CD4-positive, alpha-beta memory T cell (primary cell): ENCODE data around the gene GRIA4. TPM values are rescaled to one million over a fixed set of nuclear protein-coding genes. Genes with fewer than 3 reads are reported as not detected.
A peak's percentile ranks its signal among the peaks of the same experiment; 100 is the strongest.

Source experiments
- CTCF ChIA-PET: fragments of 350-600 bp; sonication (Branson Sonifier 250); formaldehyde crosslinking; loops from one replicate; lab custom pipeline; 2021; ENCODE audit warnings: inconsistent platforms; ENCODE audit not compliant: partially characterized antibody; lab: Charles Lee
- POLR2A ChIA-PET: fragments of 350-600 bp; sonication (Branson Sonifier 250); formaldehyde crosslinking; loops from one replicate; lab custom pipeline; 2021; ENCODE audit not compliant: partially characterized antibody; lab: Charles Lee
- DNase-seq, 5 donors: peaks; one replicate each; pipeline versions ENCODE4 v3.0.0 to v3.0.0-alpha.2; 2020 to 2022; ENCODE audit warnings: mixed read lengths in 1 of 5
- H3K27ac ChIP-seq: one replicate; pipeline ENCODE4 v1.7.0; 2013; ENCODE audit warnings: low read depth, low read length
- H3K27me3 ChIP-seq: 2 replicates; pipeline ENCODE4 v1.7.0; 2013; ENCODE audit warnings: mild to moderate bottlenecking, low read length, moderate library complexity; ENCODE audit not compliant: insufficient read depth
- H3K36me3 ChIP-seq: 2 replicates; pipeline ENCODE4 v1.7.0; 2013; ENCODE audit warnings: mild to moderate bottlenecking, low read length, moderate library complexity; ENCODE audit not compliant: insufficient read depth
- H3K4me1 ChIP-seq: 2 replicates; pipeline ENCODE4 v1.7.0; 2013; ENCODE audit warnings: mild to moderate bottlenecking, low read length, moderate library complexity; ENCODE audit not compliant: insufficient read depth
- H3K4me3 ChIP-seq, 2 donors: one replicate each; pipeline ENCODE4 v1.7.0; 2013; ENCODE audit warnings: low read length in 2 of 2, mild to moderate bottlenecking in 1 of 2
- H3K9me3 ChIP-seq, 2 donors: one replicate each; pipeline ENCODE4 v1.7.0; 2013; ENCODE audit warnings: low read length in 2 of 2, control low read depth in 1 of 2; ENCODE audit not compliant: control insufficient read depth in 1 of 2
- H3K27ac Mint-ChIP-seq, 7 donors: one replicate each; pipeline ENCODE4 v1.8.0; 2020 to 2021; ENCODE audit warnings: mixed read lengths in 7 of 7, mild to moderate bottlenecking in 6 of 7, inconsistent platforms in 3 of 7, moderate library complexity in 3 of 7
- H3K27me3 Mint-ChIP-seq, 2 donors: one replicate each; pipeline ENCODE4 v1.8.0; 2020 to 2021; ENCODE audit warnings: mixed read lengths in 2 of 2
- H3K36me3 Mint-ChIP-seq, 2 donors: one replicate each; pipeline ENCODE4 v1.8.0; 2020 to 2021; ENCODE audit warnings: mixed read lengths in 2 of 2, inconsistent platforms in 1 of 2, mild to moderate bottlenecking in 1 of 2
- H3K4me1 Mint-ChIP-seq, 4 donors: one replicate each; pipeline ENCODE4 v1.8.0; 2020 to 2021; ENCODE audit warnings: mixed read lengths in 4 of 4, mild to moderate bottlenecking in 1 of 4
- H3K4me3 Mint-ChIP-seq, 8 donors: one replicate each; pipeline ENCODE4 v1.8.0; 2020 to 2021; ENCODE audit warnings: mixed read lengths in 8 of 8, mild to moderate bottlenecking in 7 of 8, moderate library complexity in 6 of 8, inconsistent platforms in 3 of 8
- H3K9me3 Mint-ChIP-seq, 8 donors: one replicate each; pipeline ENCODE4 v1.8.0; 2020 to 2021; ENCODE audit warnings: mixed read lengths in 8 of 8, mild to moderate bottlenecking in 5 of 8, inconsistent platforms in 3 of 8, moderate library complexity in 1 of 8
- intact Hi-C: fragments of 100-400 bp; cut with micrococcal nuclease; formaldehyde crosslinking; loops from one replicate; pipeline ENCODE4 v1.15.1; 2023
- polyA plus RNA-seq, 2 donors: library from polyadenylated mRNA; unstranded; fragments of 300-500 nt; fragmentation: Illumina TruSeq; gene quantifications; one replicate each; pipeline ENCODE4 v1.2.3, GENCODE V29; 2021
- total RNA-seq, 2 experiments: library from RNA; stranded (reverse); gene quantifications; one replicate each; pipeline ENCODE4 v1.2.3, GENCODE V29; 2021

The GRIA4 gene
- total and polyA plus RNA-seq, 4 experiments from 2014 or later: not detected

DNA sequence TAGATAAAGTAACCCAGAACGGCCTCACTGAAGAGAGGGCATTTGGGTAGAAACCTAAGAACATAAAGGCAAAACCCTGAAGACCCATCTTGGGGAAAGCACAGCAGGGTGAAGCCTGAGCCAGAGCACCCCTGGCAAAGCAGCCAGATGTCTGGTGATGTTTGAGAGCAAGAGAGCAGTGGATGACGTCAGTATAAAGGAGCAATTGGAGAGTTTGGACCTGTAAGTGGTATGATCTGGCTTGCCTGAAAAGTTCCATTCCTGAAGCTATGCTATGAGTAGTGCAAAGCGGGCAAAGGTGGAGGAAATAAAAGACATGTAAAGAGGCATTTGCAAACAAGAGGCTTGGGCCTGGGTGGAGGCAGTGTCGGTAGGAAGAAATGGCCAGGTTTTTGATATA, 244.4 kb downstream of the GRIA4 start:
- Histone ChIP-seq H3K4me3 (no peak overlapping the region), H3K27me3 (no peaks in the 10 kb centered on the region), H3K27ac (no peak overlapping the region), H3K4me1 (no peaks in the 10 kb centered on the region), H3K36me3 (no peaks in the 10 kb centered on the region), H3K9me3 (no peaks in the 10 kb centered on the region)
- intact Hi-C loops: no loop called here
- H3K4me3 Mint-ChIP-seq: no peak overlapping the region
- ChIA-PET POLR2A (no interaction called here), CTCF (interaction anchor here (4.1 kb wide), 1 partner anchor 9 kb away, joined by 17 read pairs; no protein-coding TSS in a partner anchor)
- H3K4me1 Mint-ChIP-seq: no peaks in the 10 kb centered on the region
- no peak overlapping the region for H3K27ac Mint-ChIP-seq
- H3K9me3 Mint-ChIP-seq: no peaks in the 10 kb centered on the region
- peaks cover 4 to 6% of the 10 kb centered on the region in 2 donors for H3K27me3 Mint-ChIP-seq
- H3K36me3 Mint-ChIP-seq: no peaks in the 10 kb centered on the region
- DNase-seq: no peak

DNA sequence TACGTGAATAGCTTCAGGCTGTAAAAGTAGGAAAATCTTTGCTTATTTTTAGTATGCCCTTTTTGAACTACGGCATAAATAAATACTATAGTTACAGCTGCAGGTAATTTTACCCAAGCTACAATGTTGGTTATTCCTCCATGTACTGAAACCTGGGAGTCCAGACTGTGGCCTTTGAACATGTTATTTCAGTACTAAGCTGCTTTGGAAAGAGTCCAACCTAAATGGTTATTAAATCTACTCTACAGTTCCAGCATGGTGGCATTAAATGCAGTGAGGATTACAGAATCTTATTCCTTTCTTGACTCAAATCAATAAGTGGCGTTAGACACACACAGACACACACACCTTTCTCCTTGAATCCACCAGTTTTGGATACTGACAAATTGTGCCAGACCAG, 247.1 kb downstream of the GRIA4 start:
- Histone ChIP-seq H3K27me3 (no peaks in the 10 kb centered on the region), H3K4me3 (no peak overlapping the region), H3K4me1 (no peaks in the 10 kb centered on the region), H3K27ac (no peak overlapping the region), H3K9me3 (no peaks in the 10 kb centered on the region), H3K36me3 (no peaks in the 10 kb centered on the region)
- H3K27me3 Mint-ChIP-seq: peaks cover 6% of the 10 kb centered on the region in 2 donors
- no peak for DNase-seq
- ChIA-PET POLR2A (no interaction called here), CTCF (no interaction called here)
- no peaks in the 10 kb centered on the region for H3K4me1 Mint-ChIP-seq
- intact Hi-C loops: no loop called here
- H3K36me3 Mint-ChIP-seq: no peaks in the 10 kb centered on the region
- H3K27ac Mint-ChIP-seq: no peak overlapping the region
- H3K9me3 Mint-ChIP-seq: no peaks in the 10 kb centered on the region
- H3K4me3 Mint-ChIP-seq: no peak overlapping the region

DNA sequence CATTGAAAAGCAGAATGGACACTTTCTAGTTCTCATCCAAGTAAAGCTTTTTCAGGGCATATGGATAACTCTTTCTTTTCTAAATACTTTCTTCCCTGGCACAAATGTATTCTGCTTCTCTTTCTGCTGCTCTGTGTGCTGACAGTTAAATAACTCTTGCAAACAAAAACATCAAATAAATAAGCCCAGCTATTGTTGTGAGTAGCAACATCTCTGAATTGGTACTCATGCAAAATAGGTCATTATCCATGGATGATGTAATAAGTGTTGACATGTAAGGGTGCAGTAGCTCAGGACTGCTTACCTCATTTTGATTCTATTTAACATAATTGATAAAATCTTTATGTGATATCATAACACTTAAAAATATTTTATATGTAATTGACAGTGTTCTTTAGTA, 247.9 kb downstream of the GRIA4 start:
- H3K4me3 ChIP-seq: no peak overlapping the region
- ChIA-PET CTCF (no interaction called here), POLR2A (no interaction called here)
- no peaks in the 10 kb centered on the region for H3K9me3 ChIP-seq
- intact Hi-C loops: no loop called here
- no peaks in the 10 kb centered on the region for H3K4me1 ChIP-seq
- H3K27ac ChIP-seq: no peak overlapping the region
- H3K27me3 ChIP-seq: no peaks in the 10 kb centered on the region
- H3K4me3 Mint-ChIP-seq: no peak overlapping the region
- no peaks in the 10 kb centered on the region for H3K36me3 Mint-ChIP-seq
- no peak overlapping the region for H3K27ac Mint-ChIP-seq
- H3K4me1 Mint-ChIP-seq: no peaks in the 10 kb centered on the region
- H3K36me3 ChIP-seq: no peaks in the 10 kb centered on the region
- DNase-seq: no peak
- peaks cover 6 to 8% of the 10 kb centered on the region in 2 donors for H3K27me3 Mint-ChIP-seq
- H3K9me3 Mint-ChIP-seq: no peaks in the 10 kb centered on the region

DNA sequence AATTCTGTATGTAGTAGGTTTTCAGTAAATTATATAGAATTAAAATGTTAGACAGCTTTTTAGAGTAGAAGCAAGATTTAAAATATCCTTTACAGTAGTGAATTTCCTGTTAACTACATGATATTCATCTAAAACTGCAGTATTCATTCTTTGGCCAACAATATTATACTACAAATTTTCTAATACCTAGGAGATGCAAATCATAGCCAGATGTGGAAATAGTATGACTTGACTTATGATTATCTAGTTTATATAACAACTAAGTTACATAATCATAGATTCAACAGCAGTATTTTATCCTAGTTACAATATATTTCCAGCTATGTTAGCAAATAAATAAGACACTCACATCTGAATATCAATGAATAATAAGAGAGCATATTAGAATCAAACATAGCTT, 249.0 kb downstream of the GRIA4 start:
- Histone ChIP-seq H3K9me3 (no peaks in the 10 kb centered on the region), H3K4me3 (no peak overlapping the region), H3K27ac (no peak overlapping the region), H3K27me3 (no peaks in the 10 kb centered on the region), H3K36me3 (no peaks in the 10 kb centered on the region), H3K4me1 (no peaks in the 10 kb centered on the region)
- H3K4me1 Mint-ChIP-seq: no peaks in the 10 kb centered on the region
- H3K4me3 Mint-ChIP-seq: no peak overlapping the region
- H3K36me3 Mint-ChIP-seq: no peaks in the 10 kb centered on the region
- intact Hi-C loops: no loop called here
- no peak for DNase-seq
- POLR2A ChIA-PET: no interaction called here
- no peak overlapping the region for H3K27ac Mint-ChIP-seq
- H3K9me3 Mint-ChIP-seq: no peaks in the 10 kb centered on the region
- H3K27me3 Mint-ChIP-seq: peaks cover 6 to 8% of the 10 kb centered on the region in 2 donors
- CTCF ChIA-PET: no interaction called here

DNA sequence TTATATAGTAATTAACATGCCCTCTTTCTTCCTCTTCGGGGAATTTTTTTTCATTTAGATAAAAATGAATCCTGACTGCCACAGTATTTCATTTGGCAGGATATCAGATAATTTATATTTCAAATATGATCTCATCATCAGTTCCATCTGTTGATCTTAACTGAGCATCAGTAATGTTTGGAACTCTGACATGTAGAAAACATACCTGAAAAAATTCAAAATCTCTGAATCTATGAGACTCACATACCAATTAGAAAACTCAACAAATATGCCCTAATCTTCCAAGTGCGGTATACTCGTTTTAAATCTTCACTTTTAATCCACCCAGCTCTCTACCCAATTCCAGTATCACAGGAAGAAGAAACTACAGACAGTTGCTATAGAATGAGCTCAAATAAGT, 250.2 kb downstream of the GRIA4 start:
- Mint-ChIP-seq H3K4me1 (no peaks in the 10 kb centered on the region), H3K27me3 (peaks cover 5 to 6% of the 10 kb centered on the region in 2 donors), H3K27ac (no peak overlapping the region), H3K4me3 (no peak overlapping the region), H3K36me3 (no peaks in the 10 kb centered on the region), H3K9me3 (no peaks in the 10 kb centered on the region)
- no peak for DNase-seq
- intact Hi-C loops: loop anchor here (2.0 kb wide), 1 partner anchor 1251 kb away; no protein-coding TSS in a partner anchor
- ChIA-PET POLR2A (no interaction called here), CTCF (no interaction called here)
- no peaks in the 10 kb centered on the region for H3K27me3 ChIP-seq
- no peak overlapping the region for H3K27ac ChIP-seq
- H3K4me1 ChIP-seq: no peaks in the 10 kb centered on the region
- H3K4me3 ChIP-seq: no peak overlapping the region
- no peaks in the 10 kb centered on the region for H3K36me3 ChIP-seq
- no peaks in the 10 kb centered on the region for H3K9me3 ChIP-seq

- Histone ChIP-seq H3K36me3 (no peaks in the 10 kb centered on the region), H3K9me3 (no peaks in the 10 kb centered on the region), H3K27me3 (no peaks in the 10 kb centered on the region), H3K4me1 (no peaks in the 10 kb centered on the region), H3K27ac (no peak overlapping the region), H3K4me3 (no peak overlapping the region)
- Mint-ChIP-seq H3K27me3 (peaks cover 5 to 6% of the 10 kb centered on the region in 2 donors), H3K4me1 (no peaks in the 10 kb centered on the region), H3K9me3 (no peaks in the 10 kb centered on the region), H3K27ac (no peak overlapping the region), H3K36me3 (no peaks in the 10 kb centered on the region), H3K4me3 (no peak overlapping the region)
- ChIA-PET CTCF (interaction anchor here (2.0 kb wide), 1 partner anchor 1331 kb away, joined by 4 read pairs; no protein-coding TSS in a partner anchor), POLR2A (no interaction called here)
- DNase-seq: no peak
- intact Hi-C loops: loop anchor here (2.0 kb wide), 1 partner anchor 1252 kb away; no protein-coding TSS in a partner anchor
These were observed 251.4 kb downstream of the GRIA4 start for GRCh38 chr11:105861225-105861624.

- H3K27ac ChIP-seq: no peak overlapping the region
- H3K27me3 Mint-ChIP-seq: peaks cover 5 to 6% of the 10 kb centered on the region in 2 donors
- peak in 4 of 5 donors; percentile 3 to 33 (median 26) for DNase-seq
- no peaks in the 10 kb centered on the region for H3K36me3 Mint-ChIP-seq
- ChIA-PET CTCF (interaction anchor here (0.6 to 2.6 kb wide), 6 partner anchors 9 to 1702 kb away, joined by 3 to 17 read pairs (median 4); no protein-coding TSS in a partner anchor), POLR2A (no interaction called here)
- H3K4me1 ChIP-seq: no peaks in the 10 kb centered on the region
- no peaks in the 10 kb centered on the region for H3K36me3 ChIP-seq
- H3K27me3 ChIP-seq: no peaks in the 10 kb centered on the region
- H3K4me1 Mint-ChIP-seq: no peaks in the 10 kb centered on the region
- no peak overlapping the region for H3K4me3 Mint-ChIP-seq
- H3K4me3 ChIP-seq: no peak overlapping the region
- H3K27ac Mint-ChIP-seq: no peak overlapping the region
- H3K9me3 ChIP-seq: no peaks in the 10 kb centered on the region
- intact Hi-C loops: no loop called here
- no peaks in the 10 kb centered on the region for H3K9me3 Mint-ChIP-seq
These were observed 253.0 kb downstream of the GRIA4 start for GRCh38 chr11:105862736-105863367.
